ENCODE results near the gene KIRREL3. TPM values are rescaled to one million over a fixed set of nuclear protein-coding genes. Genes with fewer than 3 reads are reported as not detected.

The KIRREL3 gene
- total RNA-seq, 1 donor from 2014 or later, result not detected

GRCh38 chr11:127003260-127003981, 2.9 kb upstream of the KIRREL3 start:
- FAIRE-seq, result no peak
- Histone ChIP-seq H3K27me3 (ENCODE audit: control insufficient read depth, insufficient read depth, low read length) (peaks cover 25% of the 10 kb centered on the region), H3K4me3 (ENCODE audit: low read depth, low read length) (no peak overlapping the region), H3K36me3 (ENCODE audit: control insufficient read depth, insufficient read depth, low read length) (no peaks in the 10 kb centered on the region)
- DNase-seq (ENCODE audit: low read depth), result no peak
- TF ChIP-seq, protein P1, sequence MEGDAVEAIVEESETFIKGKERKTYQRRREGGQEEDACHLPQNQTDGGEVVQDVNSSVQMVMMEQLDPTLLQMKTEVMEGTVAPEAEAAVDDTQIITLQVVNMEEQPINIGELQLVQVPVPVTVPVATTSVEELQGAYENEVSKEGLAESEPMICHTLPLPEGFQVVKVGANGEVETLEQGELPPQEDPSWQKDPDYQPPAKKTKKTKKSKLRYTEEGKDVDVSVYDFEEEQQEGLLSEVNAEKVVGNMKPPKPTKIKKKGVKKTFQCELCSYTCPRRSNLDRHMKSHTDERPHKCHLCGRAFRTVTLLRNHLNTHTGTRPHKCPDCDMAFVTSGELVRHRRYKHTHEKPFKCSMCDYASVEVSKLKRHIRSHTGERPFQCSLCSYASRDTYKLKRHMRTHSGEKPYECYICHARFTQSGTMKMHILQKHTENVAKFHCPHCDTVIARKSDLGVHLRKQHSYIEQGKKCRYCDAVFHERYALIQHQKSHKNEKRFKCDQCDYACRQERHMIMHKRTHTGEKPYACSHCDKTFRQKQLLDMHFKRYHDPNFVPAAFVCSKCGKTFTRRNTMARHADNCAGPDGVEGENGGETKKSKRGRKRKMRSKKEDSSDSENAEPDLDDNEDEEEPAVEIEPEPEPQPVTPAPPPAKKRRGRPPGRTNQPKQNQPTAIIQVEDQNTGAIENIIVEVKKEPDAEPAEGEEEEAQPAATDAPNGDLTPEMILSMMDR (IDR thresholded peaks at IDR 0.05; ENCODE audit: insufficient read depth, low read length, severe bottlenecking), result no peak

DNA sequence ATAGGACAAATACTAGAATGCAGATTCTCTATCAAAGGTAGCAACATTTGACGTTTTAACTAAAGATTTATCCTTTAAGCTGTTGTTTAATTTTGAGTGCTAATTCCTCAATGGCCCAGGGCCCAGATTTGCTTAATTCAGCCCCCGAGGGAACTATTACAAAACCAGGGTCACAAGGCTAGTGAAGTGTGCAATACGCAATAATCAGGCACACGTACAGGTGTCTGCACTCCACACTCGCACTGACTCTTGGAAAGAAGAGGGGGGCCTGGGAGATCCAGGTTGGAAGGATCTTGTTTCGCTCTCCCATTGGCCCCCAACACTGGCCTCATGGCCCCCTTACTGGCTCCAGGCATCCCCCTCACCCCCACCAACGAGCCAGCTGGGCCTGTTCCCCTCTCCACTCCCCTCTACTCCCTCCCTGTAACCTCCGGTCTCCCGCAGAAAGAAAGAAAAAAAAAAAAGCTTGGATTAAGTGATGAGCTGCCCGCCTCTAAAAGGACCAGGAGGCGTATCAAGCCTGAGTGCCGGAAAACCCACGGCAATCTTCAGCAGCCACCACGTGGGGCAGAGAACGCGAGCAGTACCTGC, 2.2 kb upstream of the KIRREL3 start:
- DNase-seq (ENCODE audit: low read depth), result no peak
- peaks cover 25% of the 10 kb centered on the region for H3K27me3 ChIP-seq (ENCODE audit: control insufficient read depth, insufficient read depth, low read length)
- no peak overlapping the region for H3K4me3 ChIP-seq (ENCODE audit: low read depth, low read length)
- H3K36me3 ChIP-seq (ENCODE audit: control insufficient read depth, insufficient read depth, low read length), result no peaks in the 10 kb centered on the region
- TF ChIP-seq, protein P1 (IDR thresholded peaks at IDR 0.05; ENCODE audit: insufficient read depth, low read length, severe bottlenecking), result no peak
- no peak for FAIRE-seq

DNA sequence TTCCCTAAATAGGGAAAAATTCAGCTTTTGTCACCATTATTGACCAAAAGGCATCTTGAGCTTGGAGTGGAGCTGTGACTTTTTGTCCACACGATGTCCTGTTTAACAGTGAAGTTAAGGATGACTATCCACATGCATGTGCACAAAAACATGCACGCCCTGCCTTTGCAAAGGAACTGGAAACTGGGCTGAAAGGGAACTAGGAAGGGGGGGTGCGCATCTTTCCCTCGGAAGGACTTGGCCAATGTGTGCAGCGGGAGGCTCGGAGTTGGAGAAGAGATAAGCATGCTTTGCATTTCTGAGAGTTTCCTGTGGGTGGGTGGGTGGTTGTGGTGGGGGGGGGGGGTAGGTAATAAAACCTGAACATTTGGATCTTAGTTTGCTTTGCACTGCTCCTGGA, 411 bp upstream of the KIRREL3 start:
- peaks cover 25% of the 10 kb centered on the region for H3K27me3 ChIP-seq (ENCODE audit: control insufficient read depth, insufficient read depth, low read length)
- TF ChIP-seq, protein P1 (IDR thresholded peaks at IDR 0.05; ENCODE audit: insufficient read depth, low read length, severe bottlenecking), result no peak

DNA sequence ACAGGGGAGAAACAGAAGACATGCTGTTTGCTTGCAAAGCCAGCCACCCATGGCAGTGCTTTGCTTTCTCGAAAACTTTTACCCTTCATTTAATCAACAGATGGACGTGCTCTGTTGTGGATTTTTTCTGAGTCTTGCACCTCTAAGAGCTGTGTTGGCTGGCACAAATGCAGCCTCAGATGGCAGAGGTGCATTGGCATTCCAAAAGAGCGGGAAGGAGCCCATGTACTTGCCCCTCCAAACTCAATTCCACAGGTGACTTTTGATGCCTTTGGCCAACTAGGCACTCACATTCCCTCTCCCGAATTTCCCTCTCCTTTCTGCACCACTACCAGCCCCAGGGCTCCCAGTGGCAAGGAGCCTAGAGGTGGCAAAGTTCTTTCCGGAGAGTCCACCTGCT, 1.2 kb downstream of the KIRREL3 start:
- TF ChIP-seq, protein P1 (IDR thresholded peaks at IDR 0.05; ENCODE audit: insufficient read depth, low read length, severe bottlenecking), result no peak
- Histone ChIP-seq H3K27me3 (ENCODE audit: control insufficient read depth, insufficient read depth, low read length) (peaks cover 25% of the 10 kb centered on the region), H3K4me3 (ENCODE audit: low read depth, low read length) (no peak overlapping the region), H3K36me3 (ENCODE audit: control insufficient read depth, insufficient read depth, low read length) (no peaks in the 10 kb centered on the region)
- DNase-seq (ENCODE audit: low read depth), result no peak
- FAIRE-seq, result no peak

More for the DNA sequence above, 411 bp upstream of the KIRREL3 start:
- DNase-seq (ENCODE audit: low read depth), result no peak
- no peak overlapping the region for H3K4me3 ChIP-seq (ENCODE audit: low read depth, low read length)
- H3K36me3 ChIP-seq (ENCODE audit: control insufficient read depth, insufficient read depth, low read length), result no peaks in the 10 kb centered on the region
- no peak for FAIRE-seq

DNA sequence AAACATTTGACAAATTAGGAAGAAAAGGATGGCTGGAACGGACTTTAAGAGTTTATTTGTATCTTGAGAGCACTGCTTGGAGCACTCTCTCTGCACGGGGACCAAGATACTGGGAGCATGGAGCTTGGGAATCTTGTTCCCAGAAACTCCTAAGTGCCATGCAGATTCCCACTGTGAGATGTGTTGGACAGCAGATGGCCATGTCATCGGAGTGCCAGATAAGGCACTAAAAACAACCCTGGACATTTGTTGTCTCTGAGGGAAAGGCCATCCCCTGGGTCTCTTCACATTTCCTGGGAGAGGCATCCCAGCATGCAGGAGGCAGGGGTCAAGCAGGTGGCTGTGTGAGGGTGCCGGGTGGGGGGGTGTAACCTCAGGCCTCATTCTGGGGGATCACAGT, 2.9 kb downstream of the KIRREL3 start:
- no peak for FAIRE-seq
- H3K36me3 ChIP-seq (ENCODE audit: control insufficient read depth, insufficient read depth, low read length), result no peaks in the 10 kb centered on the region
- DNase-seq (ENCODE audit: low read depth), result no peak
- no peak overlapping the region for H3K4me3 ChIP-seq (ENCODE audit: low read depth, low read length)
- H3K27me3 ChIP-seq (ENCODE audit: control insufficient read depth, insufficient read depth, low read length), result peaks cover 22% of the 10 kb centered on the region
- TF ChIP-seq, protein P1 (IDR thresholded peaks at IDR 0.05; ENCODE audit: insufficient read depth, low read length, severe bottlenecking), result no peak

All from bronchial epithelial cell (primary cell).